HG03280 (cell line): ENCODE measurements around the gene AVPI1.
"Not testable (repeated sequence)": the region's sequence is repeated elsewhere in the genome, so short reads cannot be mapped to it uniquely, and the experiment has no call there.

Experiments
- ATAC-seq: cut with Tn5 transposase; IDR thresholded peaks from one replicate; pipeline ENCODE4 v1.9.1; 2021; ENCODE audit warnings: mild to moderate bottlenecking, moderate library complexity; ENCODE audit not compliant: unreplicated experiment

The AVPI1 gene

DNA sequence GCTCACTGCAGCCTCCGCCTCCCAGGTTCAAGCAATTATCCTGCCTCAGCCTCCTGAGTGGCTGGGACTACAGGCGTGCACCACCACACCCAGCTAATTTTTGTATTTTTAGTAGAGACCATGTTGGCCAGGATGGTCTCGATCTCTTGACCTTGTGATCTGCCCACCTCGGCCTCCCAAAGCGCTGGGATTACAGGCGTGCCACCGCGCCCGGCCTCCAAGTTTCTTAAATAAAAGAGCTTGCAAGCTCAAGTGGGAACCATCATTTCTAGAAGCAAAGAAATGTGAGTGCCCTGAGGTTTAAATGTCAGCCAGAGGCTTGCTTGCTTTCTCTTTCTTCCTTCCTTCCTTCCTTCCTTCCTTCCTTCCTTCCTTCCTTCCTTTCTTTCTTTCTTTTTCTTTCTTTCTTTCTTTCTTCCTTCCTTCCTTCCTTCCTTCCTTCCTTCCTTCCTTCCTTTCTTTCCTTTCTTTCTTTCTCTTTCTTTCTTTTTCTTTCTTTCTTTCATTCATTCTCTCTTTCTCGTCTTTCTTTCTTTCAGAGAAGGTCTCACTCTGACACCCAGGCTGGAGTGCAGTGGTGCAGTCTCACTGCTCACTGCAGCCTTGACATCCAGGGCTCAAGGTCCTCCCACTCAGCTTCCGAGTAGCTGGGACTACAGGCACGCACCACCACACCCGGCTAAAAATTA, 44.4 kb downstream of the AVPI1 start:
- ATAC-seq = not testable (repeated sequence)

DNA sequence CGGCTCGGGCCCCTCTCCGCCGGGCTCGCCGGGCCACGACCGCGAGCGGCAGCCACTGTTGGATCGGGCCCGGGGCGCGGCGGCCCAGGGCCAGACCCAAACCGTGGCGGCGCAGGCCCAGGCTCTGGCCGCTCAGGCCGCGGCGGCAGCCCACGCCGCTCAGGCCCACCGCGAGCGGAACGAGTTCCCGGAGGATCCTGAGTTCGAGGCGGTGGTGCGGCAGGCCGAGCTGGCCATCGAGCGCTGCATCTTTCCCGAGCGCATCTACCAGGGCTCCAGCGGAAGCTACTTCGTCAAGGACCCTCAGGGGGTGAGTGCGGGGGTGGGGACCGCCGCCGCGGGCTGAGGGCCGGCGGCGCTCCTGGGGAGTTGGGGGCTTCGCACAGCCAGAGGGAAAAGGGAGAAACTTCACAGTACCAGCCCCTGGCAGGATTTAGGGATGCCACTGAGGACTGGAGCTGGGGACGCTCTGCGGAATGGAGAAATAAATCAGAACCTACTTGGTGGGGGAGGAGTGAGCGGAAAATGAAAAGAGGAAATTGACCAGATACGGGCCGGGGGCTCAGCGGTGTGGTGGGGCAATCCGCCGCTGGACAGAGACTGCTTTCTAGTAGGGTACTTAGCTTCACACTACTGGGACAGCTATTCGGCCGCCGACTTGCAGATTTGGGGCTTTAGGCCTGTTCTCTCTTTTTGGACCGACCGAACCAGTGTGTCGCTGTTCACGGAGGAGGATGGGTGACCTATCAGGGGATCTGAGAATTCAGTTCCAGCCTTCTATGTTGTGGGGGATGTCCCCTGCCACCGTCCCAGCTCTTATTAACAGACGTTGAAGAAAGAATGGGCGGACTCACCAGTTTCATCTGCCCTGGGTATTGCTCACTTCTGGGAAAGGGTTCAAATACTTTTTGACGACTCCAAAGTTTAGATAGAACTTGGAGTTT, 45.9 kb downstream of the AVPI1 start:
- ATAC-seq = no peak

DNA sequence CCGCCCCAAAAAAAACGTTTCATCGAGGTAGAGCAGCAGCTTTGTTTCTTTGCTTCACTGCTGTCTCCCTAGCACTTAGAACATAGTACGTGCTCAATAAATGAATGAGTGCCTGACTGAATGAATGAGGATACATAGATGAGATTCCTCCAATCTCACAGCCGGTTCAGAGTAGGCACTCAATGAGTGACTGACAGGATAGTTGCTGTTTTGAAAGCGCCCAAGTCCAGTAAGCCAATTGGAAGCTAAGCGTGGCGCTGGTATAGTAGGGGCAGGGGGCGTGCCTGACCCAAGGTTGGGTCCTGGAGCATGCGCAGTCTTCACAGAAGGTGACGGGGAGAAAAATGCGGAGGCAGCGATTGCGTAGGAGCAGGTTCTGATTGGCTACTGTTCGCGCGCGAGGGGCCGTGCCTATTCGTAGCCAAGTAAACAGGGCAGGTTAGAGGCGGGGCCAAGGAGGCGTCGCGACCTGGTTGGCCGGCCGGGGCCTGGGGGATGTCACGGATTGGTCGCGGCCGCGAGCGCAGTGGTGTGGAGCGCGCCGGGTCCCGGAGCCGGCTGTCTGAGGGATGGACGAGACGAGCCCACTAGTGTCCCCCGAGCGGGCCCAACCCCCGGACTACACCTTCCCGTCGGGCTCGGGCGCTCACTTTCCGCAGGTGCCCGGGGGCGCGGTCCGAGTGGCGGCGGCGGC, 46.7 kb downstream of the AVPI1 start, which contains the start of gene PI4K2A:
Gene PI4K2A, plus strand, starts transcription at position 498 of the 694 bp plus-strand sequence. Its CDS starts 72 bp downstream, at position 570.
- ATAC-seq = peak; percentile 98

DNA sequence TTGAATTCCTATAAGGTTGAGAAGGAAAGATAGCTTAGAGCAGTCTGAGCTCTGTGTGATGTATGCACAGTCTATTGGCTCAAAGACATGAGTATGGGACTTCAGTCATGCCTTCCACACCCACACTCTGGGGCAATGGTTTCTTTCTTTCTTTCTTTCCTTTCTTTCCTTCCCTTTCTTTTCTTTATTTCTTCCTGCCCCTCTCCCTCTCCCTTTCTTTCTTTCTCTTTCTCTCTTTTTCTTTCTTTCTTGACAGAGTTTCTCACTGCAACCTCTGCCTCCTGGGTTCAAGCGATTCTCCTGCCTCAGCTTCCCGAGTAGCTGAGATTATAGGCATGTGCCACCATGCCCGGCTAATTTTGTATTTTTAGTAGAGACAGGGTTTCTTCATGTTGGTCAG, 48.0 kb downstream of the AVPI1 start:
- ATAC-seq = not testable (repeated sequence)

DNA sequence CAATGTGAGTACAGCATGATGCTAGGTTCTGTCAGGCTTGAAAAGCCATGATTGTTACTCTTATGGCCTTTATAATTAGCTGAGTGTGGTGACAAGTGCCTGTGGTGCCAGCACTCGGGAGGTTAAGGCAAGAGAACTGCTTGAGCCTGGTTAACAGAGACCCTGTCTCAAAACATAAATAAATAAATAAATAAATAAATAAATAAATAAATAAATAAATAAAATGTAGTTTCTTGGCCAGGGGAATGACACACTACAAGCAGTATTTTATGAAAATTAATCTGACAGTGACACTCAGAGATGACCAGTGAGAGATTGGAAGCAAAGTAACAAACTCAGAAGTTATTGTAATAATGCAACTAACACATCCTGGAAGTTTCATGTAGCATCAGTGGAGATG, 51.5 kb downstream of the AVPI1 start:
- no peak for ATAC-seq

DNA sequence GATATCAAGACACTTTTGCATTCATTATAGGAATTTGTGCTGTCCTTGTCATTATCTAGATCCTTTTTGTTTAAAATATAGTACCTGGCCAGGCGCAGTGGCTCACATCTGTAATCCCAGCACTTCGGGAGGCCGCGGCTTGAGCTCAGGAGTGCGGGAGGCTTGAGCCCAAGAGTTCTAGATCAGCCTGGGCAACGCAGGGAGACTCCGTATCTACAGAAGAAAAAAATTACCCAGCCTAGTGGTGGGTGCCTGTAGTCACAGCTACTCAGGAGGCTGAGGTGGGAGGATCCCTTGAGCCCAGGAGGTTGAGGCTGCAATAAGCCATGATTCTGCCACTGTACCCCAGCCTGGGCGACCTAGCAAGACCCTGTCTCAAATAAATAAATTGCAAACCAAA, 53.1 kb downstream of the AVPI1 start:
- ATAC-seq = peak; percentile 24

DNA sequence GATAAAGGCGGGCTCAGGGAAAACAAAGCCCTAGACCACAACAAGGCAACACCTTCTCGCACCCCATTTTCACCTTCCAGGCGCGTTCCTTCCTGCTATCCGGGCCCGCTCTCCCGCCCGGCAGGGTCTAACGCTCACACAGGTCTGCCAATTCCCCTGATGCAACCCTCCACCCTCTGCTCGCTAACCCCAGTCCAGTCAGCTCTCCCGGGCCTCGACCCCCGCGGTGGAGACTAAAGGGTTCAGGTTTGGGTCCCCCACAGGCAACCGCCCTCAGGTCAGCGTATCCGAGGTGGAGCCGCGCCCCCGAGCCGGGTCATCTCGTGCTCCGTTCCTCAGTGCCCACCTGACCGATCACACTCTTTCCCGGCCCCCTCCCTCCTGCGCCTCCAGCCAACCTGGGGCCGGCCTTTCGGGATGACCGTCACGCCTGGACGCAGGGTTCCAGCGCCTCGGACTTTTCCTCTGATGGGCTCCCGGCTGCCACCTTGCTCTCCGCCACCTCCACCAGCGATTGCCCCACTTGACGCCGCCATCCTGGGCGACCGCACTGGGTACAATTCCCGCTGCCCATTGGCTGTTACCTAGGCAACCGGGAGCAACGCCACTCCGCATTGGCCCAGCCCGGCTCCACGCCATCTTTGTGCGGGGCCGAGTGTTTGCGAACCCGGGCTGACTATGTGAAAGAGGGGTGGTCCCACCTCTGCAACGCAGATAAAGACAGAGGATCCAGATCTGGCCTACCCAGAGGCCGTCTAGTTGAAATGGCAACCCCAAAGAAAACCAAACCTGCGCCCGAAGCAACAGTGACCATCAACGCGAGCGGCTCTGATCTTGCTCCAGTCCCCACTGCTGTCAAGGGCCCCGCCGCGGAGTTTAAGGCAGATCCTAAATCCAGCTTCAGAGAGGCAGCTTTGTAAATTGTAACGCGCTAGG, 53.8 kb downstream of the AVPI1 start, which contains the start of gene MORN4:
Gene MORN4, minus strand, starts transcription at position 552 of the 936 bp plus-strand sequence. CDS start 13,847 bp downstream, outside the sequence.
- peak; percentile 99 for ATAC-seq

- no peak for ATAC-seq
Measured at GRCh38 chr10:97631098-97631497, 55.9 kb downstream of the AVPI1 start.

DNA sequence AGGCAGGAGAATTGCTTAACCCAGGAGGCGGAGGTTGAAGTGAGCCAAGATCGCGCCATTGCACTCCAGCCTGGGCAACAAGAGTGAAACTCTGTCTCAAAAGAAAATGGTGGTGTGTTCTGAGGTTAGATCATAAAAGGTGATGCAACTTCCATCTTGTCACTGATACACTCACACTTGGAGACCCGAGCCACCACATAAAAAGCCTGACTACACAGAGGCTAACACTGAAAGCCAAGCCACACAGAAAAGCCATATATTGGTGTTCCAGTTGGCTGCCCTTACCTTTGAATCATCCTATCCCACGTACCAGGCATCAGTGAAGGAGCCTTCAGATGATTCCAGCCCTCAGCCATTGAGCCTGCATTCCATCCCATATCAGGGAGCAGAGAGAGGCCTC, 57.8 kb downstream of the AVPI1 start:
- no peak for ATAC-seq

DNA sequence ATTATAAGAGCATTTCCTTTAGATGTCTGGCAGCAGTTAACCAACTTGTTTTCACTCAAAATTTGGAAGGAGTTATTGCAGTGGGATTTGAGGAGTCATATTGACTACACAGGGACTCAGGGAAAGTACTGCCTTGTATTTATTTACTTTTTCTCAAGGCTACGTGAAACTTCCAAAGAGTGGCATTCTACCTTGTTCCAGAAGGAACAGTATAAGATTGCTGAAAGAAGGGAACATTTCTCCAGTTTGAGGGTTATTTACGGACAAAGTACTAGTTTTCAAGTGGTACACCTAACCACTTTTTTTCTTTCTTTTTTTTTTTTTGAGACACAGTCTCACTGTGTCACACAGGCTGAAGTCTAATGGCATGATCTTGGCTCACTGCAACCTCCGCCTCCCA, 58.8 kb downstream of the AVPI1 start:
- ATAC-seq = no peak

DNA sequence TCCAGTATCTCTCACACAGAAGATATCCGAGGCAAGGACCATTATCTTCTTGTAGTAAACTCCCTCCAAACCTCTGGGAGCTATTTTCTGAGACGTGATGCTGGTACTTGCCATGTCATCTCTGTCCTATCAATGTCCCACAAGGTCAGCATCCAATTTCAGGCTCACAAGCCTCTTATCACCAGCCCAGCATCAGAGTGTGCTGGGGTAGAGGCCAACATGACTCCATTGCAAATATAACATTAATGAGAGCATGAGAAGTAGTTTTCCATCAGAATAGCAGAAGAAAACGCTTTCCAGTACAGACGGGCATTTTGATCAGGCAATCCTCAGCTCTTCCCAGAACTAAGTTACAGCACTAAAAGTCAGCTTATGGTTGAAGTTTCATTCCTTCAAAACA, 59.3 kb downstream of the AVPI1 start:
- ATAC-seq = no peak
